Measurements from ENCODE around the gene EIF1B.

The EIF1B gene

DNA sequence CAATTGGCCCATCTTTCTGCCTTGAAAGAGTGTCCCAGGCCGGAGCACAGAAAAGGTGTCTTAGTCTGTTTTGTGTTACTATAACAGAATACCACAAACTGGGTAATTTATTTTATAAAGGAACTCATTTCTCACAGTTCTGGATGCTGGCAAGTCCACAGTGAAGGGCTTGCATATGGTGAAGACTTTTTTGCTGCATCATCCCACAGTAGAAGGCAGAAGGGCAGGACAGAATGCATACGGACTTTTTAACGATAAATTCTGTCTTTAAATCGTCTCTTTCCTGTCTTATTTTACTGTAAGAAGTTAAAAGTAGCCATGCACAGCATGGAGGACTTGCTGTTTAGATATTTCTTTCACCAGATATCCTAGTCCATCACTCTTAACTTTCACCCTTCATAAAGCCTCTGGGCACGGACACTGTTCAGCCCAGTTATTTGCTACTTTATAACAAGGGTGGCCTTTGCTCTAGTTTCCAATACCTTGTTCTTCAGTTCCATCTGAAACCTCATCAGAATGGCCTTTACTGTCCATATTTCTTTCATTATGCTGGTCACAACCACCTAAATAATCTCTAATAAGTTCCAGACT, 10.3 kb upstream of the EIF1B start:
- no peaks in the 10 kb centered on the region for H3K9me3 ChIP-seq (ENCODE audit: severe bottlenecking)
- no peak overlapping the region for H3K27ac ChIP-seq (ENCODE audit: poor library complexity, severe bottlenecking)
- DNase-seq (ENCODE audit: low spot score) (no peak), ATAC-seq (ENCODE audit: low read depth) (no peak)
- TF ChIP-seq, protein P1, sequence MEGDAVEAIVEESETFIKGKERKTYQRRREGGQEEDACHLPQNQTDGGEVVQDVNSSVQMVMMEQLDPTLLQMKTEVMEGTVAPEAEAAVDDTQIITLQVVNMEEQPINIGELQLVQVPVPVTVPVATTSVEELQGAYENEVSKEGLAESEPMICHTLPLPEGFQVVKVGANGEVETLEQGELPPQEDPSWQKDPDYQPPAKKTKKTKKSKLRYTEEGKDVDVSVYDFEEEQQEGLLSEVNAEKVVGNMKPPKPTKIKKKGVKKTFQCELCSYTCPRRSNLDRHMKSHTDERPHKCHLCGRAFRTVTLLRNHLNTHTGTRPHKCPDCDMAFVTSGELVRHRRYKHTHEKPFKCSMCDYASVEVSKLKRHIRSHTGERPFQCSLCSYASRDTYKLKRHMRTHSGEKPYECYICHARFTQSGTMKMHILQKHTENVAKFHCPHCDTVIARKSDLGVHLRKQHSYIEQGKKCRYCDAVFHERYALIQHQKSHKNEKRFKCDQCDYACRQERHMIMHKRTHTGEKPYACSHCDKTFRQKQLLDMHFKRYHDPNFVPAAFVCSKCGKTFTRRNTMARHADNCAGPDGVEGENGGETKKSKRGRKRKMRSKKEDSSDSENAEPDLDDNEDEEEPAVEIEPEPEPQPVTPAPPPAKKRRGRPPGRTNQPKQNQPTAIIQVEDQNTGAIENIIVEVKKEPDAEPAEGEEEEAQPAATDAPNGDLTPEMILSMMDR (IDR thresholded peaks at IDR 0.05; ENCODE audit: poor library complexity, severe bottlenecking) = no peak
- no peaks in the 10 kb centered on the region for H3K36me3 ChIP-seq (ENCODE audit: low read depth)
- H3K4me3 ChIP-seq (ENCODE audit: severe bottlenecking) = no peak overlapping the region
- no peaks in the 10 kb centered on the region for H3K4me1 ChIP-seq (ENCODE audit: insufficient read depth, poor library complexity, severe bottlenecking)
- no peaks in the 10 kb centered on the region for H3K27me3 ChIP-seq (ENCODE audit: insufficient read depth, poor library complexity, severe bottlenecking)

DNA sequence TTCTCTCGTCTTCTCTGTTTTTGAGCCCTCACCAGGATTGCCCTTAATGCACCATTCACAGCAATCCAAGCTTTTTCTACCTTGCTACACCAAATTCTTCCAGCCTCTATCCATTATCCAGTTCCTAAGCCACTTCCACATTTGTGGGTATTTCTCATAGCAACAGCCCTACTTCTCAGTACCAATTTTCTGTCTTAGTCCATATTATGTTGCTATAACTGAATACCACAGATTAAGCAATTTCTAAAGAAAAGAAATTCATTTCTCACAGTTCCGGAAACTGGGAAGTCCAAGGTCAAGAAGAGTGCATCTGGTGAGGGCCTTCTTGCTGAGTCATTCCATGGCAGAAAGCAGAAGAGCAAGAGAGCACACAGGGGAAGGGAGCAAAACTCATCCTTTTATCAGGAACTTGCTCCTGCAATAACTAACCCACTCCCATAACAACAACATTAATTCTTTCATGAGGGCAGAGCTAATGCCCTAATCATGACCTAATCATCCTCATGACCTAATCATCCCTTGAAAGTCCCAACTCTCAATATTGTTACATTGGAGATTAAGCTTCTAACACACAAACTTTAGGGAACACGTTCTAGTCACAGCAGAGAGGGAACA, 9.7 kb upstream of the EIF1B start:
- no peak overlapping the region for H3K4me3 ChIP-seq (ENCODE audit: severe bottlenecking)
- no peaks in the 10 kb centered on the region for H3K27me3 ChIP-seq (ENCODE audit: insufficient read depth, poor library complexity, severe bottlenecking)
- no peak overlapping the region for H3K27ac ChIP-seq (ENCODE audit: poor library complexity, severe bottlenecking)
- no peaks in the 10 kb centered on the region for H3K9me3 ChIP-seq (ENCODE audit: severe bottlenecking)
- DNase-seq (ENCODE audit: low spot score) = no peak
- no peak for ATAC-seq (ENCODE audit: low read depth)
- no peaks in the 10 kb centered on the region for H3K4me1 ChIP-seq (ENCODE audit: insufficient read depth, poor library complexity, severe bottlenecking)
- TF ChIP-seq, protein P1 (IDR thresholded peaks at IDR 0.05; ENCODE audit: poor library complexity, severe bottlenecking) = no peak
- no peaks in the 10 kb centered on the region for H3K36me3 ChIP-seq (ENCODE audit: low read depth)

DNA sequence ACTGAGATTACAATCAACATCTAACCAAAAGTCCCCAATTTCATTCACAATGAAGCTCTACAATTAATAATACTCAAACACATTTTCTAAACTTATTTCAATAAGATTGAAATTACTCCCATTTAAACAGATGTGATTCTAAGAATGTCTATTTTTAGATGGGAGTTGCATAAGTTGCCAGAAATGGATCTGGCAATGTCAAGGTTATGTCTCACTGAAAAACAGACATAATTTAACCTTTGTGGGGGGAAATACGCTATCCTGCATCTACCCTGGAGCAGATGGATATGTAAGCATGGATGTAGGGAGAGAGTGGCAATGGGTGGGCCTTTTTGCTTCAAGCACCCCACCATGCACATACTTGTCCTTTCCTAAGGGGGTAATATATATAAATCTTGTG, 6.7 kb upstream of the EIF1B start:
- DNase-seq (ENCODE audit: low spot score) = no peak
- H3K4me1 ChIP-seq (ENCODE audit: insufficient read depth, poor library complexity, severe bottlenecking) = no peaks in the 10 kb centered on the region
- H3K9me3 ChIP-seq (ENCODE audit: severe bottlenecking) = no peaks in the 10 kb centered on the region
- no peak overlapping the region for H3K27ac ChIP-seq (ENCODE audit: poor library complexity, severe bottlenecking)
- H3K4me3 ChIP-seq (ENCODE audit: severe bottlenecking) = no peak overlapping the region
- H3K27me3 ChIP-seq (ENCODE audit: insufficient read depth, poor library complexity, severe bottlenecking) = no peaks in the 10 kb centered on the region
- TF ChIP-seq, protein P1 (IDR thresholded peaks at IDR 0.05; ENCODE audit: poor library complexity, severe bottlenecking) = no peak
- H3K36me3 ChIP-seq (ENCODE audit: low read depth) = no peaks in the 10 kb centered on the region
- ATAC-seq (ENCODE audit: low read depth) = no peak

DNA sequence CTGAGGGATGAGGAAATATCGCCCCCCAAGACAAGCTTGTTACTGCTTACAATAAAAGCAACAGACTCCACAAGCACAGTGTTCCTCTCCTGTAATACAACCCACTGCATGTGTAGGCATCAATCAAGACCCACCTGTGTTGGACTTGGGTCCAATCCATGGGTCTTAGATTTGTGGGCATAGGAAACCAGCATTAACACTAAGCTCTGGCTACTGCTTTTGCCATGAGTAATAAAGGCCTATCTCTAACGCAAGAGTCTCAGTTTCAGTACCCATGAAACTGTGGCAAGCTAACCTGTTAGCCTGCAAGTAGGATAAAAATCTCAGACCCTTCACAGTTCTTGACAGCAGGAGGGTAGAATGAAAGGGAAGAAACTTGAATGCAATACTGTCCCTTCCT, 5.2 kb upstream of the EIF1B start:
- no peak overlapping the region for H3K27ac ChIP-seq (ENCODE audit: poor library complexity, severe bottlenecking)
- no peak for DNase-seq (ENCODE audit: low spot score)

More for the DNA sequence above, 5.2 kb upstream of the EIF1B start:
- TF ChIP-seq, protein P1 (IDR thresholded peaks at IDR 0.05; ENCODE audit: poor library complexity, severe bottlenecking) = no peak
- no peak overlapping the region for H3K4me3 ChIP-seq (ENCODE audit: severe bottlenecking)
- ATAC-seq (ENCODE audit: low read depth) = no peak
- H3K27me3 ChIP-seq (ENCODE audit: insufficient read depth, poor library complexity, severe bottlenecking) = no peaks in the 10 kb centered on the region
- H3K9me3 ChIP-seq (ENCODE audit: severe bottlenecking) = no peaks in the 10 kb centered on the region
- H3K36me3 ChIP-seq (ENCODE audit: low read depth) = no peaks in the 10 kb centered on the region
- H3K4me1 ChIP-seq (ENCODE audit: insufficient read depth, poor library complexity, severe bottlenecking) = no peaks in the 10 kb centered on the region

All from RWPE2 (cell line).